SK-N-SH (cell line): ENCODE data around the gene NDFIP1. TPM values are rescaled to one million over a fixed set of nuclear protein-coding genes. Genes with fewer than 3 reads are reported as not detected.

ENCODE experiments used
- CTCF ChIA-PET: fragments of 300-600, 350-600 bp; formaldehyde crosslinking; extraction: SDS; loops from one replicate; lab custom pipeline; 2021; lab: Yijun Ruan, JAX
- POLR2A ChIA-PET: fragments of 350-600 bp; sonication (Branson Sonifier 250); formaldehyde crosslinking; extraction: SDS; loops from one replicate; lab custom pipeline; 2020; ENCODE audit warnings: antibody characterized with exemption, inconsistent platforms; lab: Yijun Ruan, JAX
- DNase-seq: peaks from one replicate; pipeline ENCODE4 v3.0.0; 2012
- H2AFZ ChIP-seq: fragments of 200-600 bp; sonication (generic); 2 replicates; pipeline ENCODE4 v1.8.1; 2016; ENCODE audit warnings: antibody characterized with exemption, mild to moderate bottlenecking, low read depth
- H3F3A ChIP-seq: fragments of 200-600 bp; sonication (generic); replicated peaks from 2 replicates; pipeline ENCODE3; 2016; ENCODE audit warnings: antibody characterized with exemption, mild to moderate bottlenecking; ENCODE audit not compliant: insufficient read depth
- H3K27ac ChIP-seq, 2 experiments: fragments of 200-500 bp in 1 of 2; fragments of 200-600 bp in 1 of 2; sonication (Bioruptor generic) in 1 of 2; sonication (generic), shearing (Covaris generic) in 1 of 2; 2 replicates each; pipeline versions ENCODE4 v1.5.1 to v1.6.1; 2014 to 2016; ENCODE audit warnings: low read depth in 2 of 2, inconsistent platforms in 1 of 2, low read length in 1 of 2, mild to moderate bottlenecking in 1 of 2, mixed read lengths in 1 of 2
- H3K27me3 ChIP-seq: fragments of 200-600 bp; sonication (generic), shearing (Covaris generic); 2 replicates; pipeline ENCODE4 v1.6.1; 2016; ENCODE audit warnings: mixed run types; ENCODE audit not compliant: insufficient read depth
- H3K36me3 ChIP-seq, 2 experiments: fragments of 200-500 bp in 1 of 2; fragments of 200-600 bp in 1 of 2; sonication (Bioruptor generic) in 1 of 2; sonication (generic) in 1 of 2; replicated peaks in 1 of 2; 2 replicates each; pipeline versions ENCODE3 to v1.5.1; 2014 to 2016; ENCODE audit warnings: low read length in 1 of 2, mild to moderate bottlenecking in 1 of 2; ENCODE audit not compliant: insufficient read depth in 2 of 2, control insufficient read depth in 1 of 2
- H3K4me1 ChIP-seq, 2 experiments: fragments of 200-500 bp in 1 of 2; fragments of 200-600 bp in 1 of 2; sonication (Bioruptor generic) in 1 of 2; sonication (generic), shearing (Covaris generic) in 1 of 2; 2 replicates each; pipeline versions ENCODE4 v1.5.1 to v1.6.1; 2014 to 2016; ENCODE audit warnings: low read depth in 1 of 2, low read length in 1 of 2, mixed run types in 1 of 2; ENCODE audit not compliant: insufficient read depth in 2 of 2, control insufficient read depth in 1 of 2
- H3K4me2 ChIP-seq: fragments of 200-600 bp; sonication (generic), shearing (Covaris generic); 2 replicates; pipeline ENCODE4 v1.6.1; 2017; ENCODE audit warnings: mixed run types
- H3K4me3 ChIP-seq, 2 experiments: fragments of 200-500 bp in 1 of 2; fragments of 200-600 bp in 1 of 2; sonication (Bioruptor generic) in 1 of 2; sonication (generic), shearing (Covaris generic) in 1 of 2; 2 replicates each; pipeline versions ENCODE4 v1.5.1 to v1.8.1; 2014 to 2016; ENCODE audit warnings: low read depth in 2 of 2, inconsistent platforms in 1 of 2, low read length in 1 of 2, mild to moderate bottlenecking in 1 of 2, mixed read lengths in 1 of 2, moderate library complexity in 1 of 2
- H3K79me2 ChIP-seq: fragments of 200-600 bp; sonication (generic); 2 replicates; pipeline ENCODE4 v1.8.1; 2017; ENCODE audit warnings: mild to moderate bottlenecking; ENCODE audit not compliant: insufficient read depth
- H3K9ac ChIP-seq: fragments of 200-600 bp; sonication (generic); 2 replicates; pipeline ENCODE4 v1.6.1; 2017; ENCODE audit warnings: mixed run types
- H3K9me2 ChIP-seq: fragments of 200-600 bp; sonication (generic); 2 replicates; pipeline ENCODE4 v1.6.1; 2017; ENCODE audit warnings: mixed run types
- H3K9me3 ChIP-seq: fragments of 200-600 bp; sonication (generic); 2 replicates; pipeline ENCODE4 v1.6.1; 2017; ENCODE audit warnings: mixed run types, mild to moderate bottlenecking, moderate library complexity
- H4K20me1 ChIP-seq: fragments of 200-600 bp; sonication (generic); 2 replicates; pipeline ENCODE4 v1.6.1; 2017; ENCODE audit warnings: mild to moderate bottlenecking, mixed run types; ENCODE audit not compliant: insufficient read depth
- CTCF ChIP-seq: fragments of 200-600 bp; sonication (generic); IDR thresholded peaks from 2 replicates; pipeline ENCODE4 v1.6.1; 2017; ENCODE audit warnings: antibody characterized with exemption, mild to moderate bottlenecking, moderate library complexity
- EZH2phosphoT487 ChIP-seq: fragments of 200-600 bp; sonication (generic); IDR thresholded peaks from 2 replicates; pipeline ENCODE4 v1.6.1; 2017; ENCODE audit warnings: low read depth, mixed run types, mild to moderate bottlenecking, antibody characterized with exemption, moderate library complexity, borderline replicate concordance
- GABPA ChIP-seq: IDR thresholded peaks from 2 replicates; pipeline ENCODE4 v1.4.0; 2012; ENCODE audit warnings: low read depth, mild to moderate bottlenecking
- IRF3 ChIP-seq: fragments of 150-350 bp; IDR thresholded peaks from 2 replicates; pipeline ENCODE4 v1.6.1; 2016; ENCODE audit warnings: mild to moderate bottlenecking, low read depth, low read length
- MAX ChIP-seq: IDR thresholded peaks from 2 replicates; pipeline ENCODE4 v1.4.0; 2012; ENCODE audit warnings: low read depth
- MXI1 ChIP-seq: IDR thresholded peaks from 2 replicates; pipeline ENCODE4 v1.6.1; 2012; ENCODE audit warnings: mild to moderate bottlenecking, low read depth, low read length, improper control_type of control experiment
- PBX3 ChIP-seq: IDR thresholded peaks from 2 replicates; pipeline ENCODE4; 2012
- RAD21 ChIP-seq: IDR thresholded peaks from 2 replicates; pipeline ENCODE4 v1.6.1; 2012; ENCODE audit warnings: mild to moderate bottlenecking, low read length
- RFX5 ChIP-seq: IDR thresholded peaks from 2 replicates; pipeline ENCODE4 v1.6.1; 2012; ENCODE audit warnings: mild to moderate bottlenecking, improper control_type of control experiment, low read length
- RXRA ChIP-seq: IDR thresholded peaks from 2 replicates; pipeline ENCODE4 v1.4.0; 2012; ENCODE audit warnings: low read depth, mild to moderate bottlenecking, borderline replicate concordance
- SIN3A ChIP-seq: IDR thresholded peaks from 2 replicates; pipeline ENCODE4 v1.6.1; 2012; ENCODE audit warnings: low read depth, mild to moderate bottlenecking, low read length, moderate library complexity, borderline replicate concordance
- SMC3 ChIP-seq: IDR thresholded peaks from 2 replicates; pipeline ENCODE4 v1.6.1; 2012; ENCODE audit warnings: low read depth, low read length, improper control_type of control experiment
- TAF1 ChIP-seq: IDR thresholded peaks from 2 replicates; pipeline ENCODE4 v1.6.1; 2012; ENCODE audit warnings: low read depth, mild to moderate bottlenecking, low read length, moderate library complexity, borderline replicate concordance
- TEAD4 ChIP-seq: IDR thresholded peaks from 2 replicates; pipeline ENCODE4 v1.4.0; 2012; ENCODE audit warnings: mild to moderate bottlenecking, borderline replicate concordance; ENCODE audit not compliant: insufficient read depth
- USF1 ChIP-seq: IDR thresholded peaks from 2 replicates; pipeline ENCODE4 v1.4.0; 2012; ENCODE audit warnings: low read depth, borderline replicate concordance
- USF2 ChIP-seq: fragments of 150-350 bp; IDR thresholded peaks from 2 replicates; pipeline ENCODE4 v1.6.1; 2017; ENCODE audit warnings: antibody characterized with exemption, low read length, low read depth, borderline replicate concordance
- ZBTB33 ChIP-seq: IDR thresholded peaks from 2 replicates; pipeline ENCODE4 v1.4.0; 2012; ENCODE audit warnings: low read depth, borderline replicate concordance
- WGBS: methylation state at CpG from one replicate; pipeline ENCODE4 v1.1.6; 2017; ENCODE audit warnings: low lambda C conversion rate; 5-methylcytosine and 5-hydroxymethylcytosine counted together
- polyA plus RNA-seq, 3 experiments: library from polyadenylated mRNA; depleted of rRNA; stranded (reverse); fragments of >200 nt; gene quantifications; 2 replicates each; pipeline ENCODE4 v1.2.3, GENCODE V29; 2012

NDFIP1 gene
- polyA plus RNA-seq, 1 of the 3 experiments (the other 2 are of a cell fraction), result 40.0 TPM

GRCh38 chr5:142131394-142131793 lies 22.8 kb downstream of the NDFIP1 start:
- H3K9me2 ChIP-seq, result no peaks in the 10 kb centered on the region
- DNase-seq, result no peak
- no peaks in the 10 kb centered on the region for H3F3A ChIP-seq
- POLR2A ChIA-PET, result no interaction called here
- H3K4me2 ChIP-seq, result no peak overlapping the region
- no peak overlapping the region for H3K9ac ChIP-seq
- 90% methylated on average over 3 of the region's 3 CpGs for WGBS
- peaks cover 31% of the 10 kb centered on the region for H4K20me1 ChIP-seq
- H3K9me3 ChIP-seq, result no peaks in the 10 kb centered on the region
- H3K4me3 ChIP-seq, result no peak overlapping the region
- H2AFZ ChIP-seq, result no peak overlapping the region
- CTCF ChIA-PET, result interaction anchor here (1.1 to 6.8 kb wide), 6 partner anchors 13 to 138 kb away, joined by 3 to 44 read pairs (median 4); partner anchors contain the start of gene GNPDA1
- TF ChIP-seq ZBTB33, result no peak
- no peak for TF ChIP-seq USF2
- no peak for TF ChIP-seq CTCF
- TF ChIP-seq TAF1, result no peak
- no peak for TF ChIP-seq MXI1
- TF ChIP-seq IRF3, result no peak
- TF ChIP-seq SIN3A, result no peak
- no peak for TF ChIP-seq GABPA
- TF ChIP-seq RAD21, result no peak
- no peak for TF ChIP-seq RXRA
- no peak for TF ChIP-seq USF1
- TF ChIP-seq PBX3, result no peak
- no peak for TF ChIP-seq EZH2phosphoT487
- no peak for TF ChIP-seq TEAD4
- TF ChIP-seq MAX, result no peak
- no peak for TF ChIP-seq SMC3
- TF ChIP-seq RFX5, result no peak
- peaks cover 0 to 7% of the 10 kb centered on the region in 2 experiments; a peak in 1 of 4 replicates for H3K4me1 ChIP-seq
- peaks cover 35 to 39% of the 10 kb centered on the region in 2 experiments for H3K36me3 ChIP-seq
- no peak overlapping the region for H3K27ac ChIP-seq
- peaks cover 63% of the 10 kb centered on the region for H3K79me2 ChIP-seq
- no peaks in the 10 kb centered on the region for H3K27me3 ChIP-seq
